K562 (cell line): ENCODE data around the gene PEDS1. TPM values are rescaled to one million over a fixed set of nuclear protein-coding genes. Genes with fewer than 3 reads are reported as not detected.

ENCODE experiments used
- ADNP ChIP-seq: fragments of 200-800 bp; sonication (Bioruptor generic); IDR thresholded peaks from 2 replicates; pipeline ENCODE4 v1.6.1; 2016; ENCODE audit warnings: missing genetic modification characterization, missing compliant biosample characterization
- BRD9 ChIP-seq: fragments of 450-650 bp; IDR thresholded peaks from 2 replicates; pipeline ENCODE4 v1.6.1; 2018; ENCODE audit warnings: low read depth; ENCODE audit not compliant: partially characterized antibody
- HNRNPL ChIP-seq: fragments of 200-400 bp; formaldehyde crosslinking; IDR thresholded peaks from 2 replicates; pipeline ENCODE4 v1.6.1; 2017; ENCODE audit warnings: low read depth, mild to moderate bottlenecking, low read length
- NFRKB ChIP-seq: fragments of 450-650 bp; IDR thresholded peaks from 2 replicates; pipeline ENCODE4 v1.6.1; 2016; ENCODE audit warnings: low read depth
- PCBP2 ChIP-seq: fragments of 200-400 bp; formaldehyde crosslinking; IDR thresholded peaks from 2 replicates; pipeline ENCODE4 v1.6.1; 2018; ENCODE audit warnings: low read length, low read depth, mild to moderate bottlenecking, moderate library complexity; ENCODE audit not compliant: poor library complexity, severe bottlenecking
- PTTG1 ChIP-seq: fragments of 450-650 bp; IDR thresholded peaks from 2 replicates; pipeline ENCODE4 v1.6.1; 2016; ENCODE audit warnings: low read depth, mild to moderate bottlenecking, missing genetic modification characterization, missing compliant biosample characterization
- SMARCA4 ChIP-seq: fragments of 450-650 bp; IDR thresholded peaks from 2 replicates; pipeline ENCODE4 v1.6.1; 2016
- STAT5A ChIP-seq: IDR thresholded peaks from 2 replicates; pipeline ENCODE4 v1.6.1; 2012; ENCODE audit warnings: low read length, inconsistent platforms, borderline replicate concordance
- TAF1 ChIP-seq: IDR thresholded peaks from 2 replicates; pipeline ENCODE4 v1.6.1; 2011; ENCODE audit warnings: mild to moderate bottlenecking, low read length, moderate library complexity; ENCODE audit not compliant: insufficient read depth, control insufficient read depth, severe bottlenecking; ENCODE audit errors: extremely low read depth
- TRIM28 ChIP-seq: fragments of 450-650 bp; IDR thresholded peaks from 2 replicates; pipeline ENCODE4 v1.6.1; 2017
- ZKSCAN1 ChIP-seq: fragments of 150-350 bp; IDR thresholded peaks from 2 replicates; pipeline ENCODE4 v1.6.1; 2016; ENCODE audit warnings: low read depth, low read length
- ZNF24 ChIP-seq: fragments of 450-650 bp; IDR thresholded peaks from 2 replicates; pipeline ENCODE4 v1.6.1; 2016
- polyA plus RNA-seq, 8 experiments: library from polyadenylated mRNA; depleted of rRNA in 4 of 8; stranded (reverse) in 5 of 8; unstranded in 3 of 8; fragments of >200 nt; fragmentation: Nextera tagmentation in 2 of 8; fragmentation: Illumina TruSeq in 1 of 8; extraction: Ambion mirVana in 2 of 8; extraction: Trizol in 1 of 8; gene quantifications; 2 replicates each; pipeline versions ENCODE4 v1.2.1 to v1.2.3, GENCODE V29; 2011 to 2014; ENCODE audit warnings: inconsistent platforms in 1 of 8, missing spikeins in 1 of 8
- total RNA-seq, 7 experiments: library from RNA; depleted of rRNA in 6 of 7; stranded (reverse); fragments of >200 nt in 6 of 7; fragmentation: Illumina TruSeq in 2 of 7; extraction: Trizol in 2 of 7; gene quantifications; 2 replicates each; pipeline versions ENCODE4 v1.2.1 to v1.2.3, GENCODE V29; 2011 to 2021; ENCODE audit warnings: low replicate concordance in 1 of 7
- TF ChIP-seq, protein P1 (sequence below): fragments of 450-650 bp; IDR thresholded peaks from 2 replicates; pipeline ENCODE4 v1.6.1; 2016; ENCODE audit warnings: mild to moderate bottlenecking, moderate library complexity

The PEDS1 gene
- total and polyA plus RNA-seq, 9 of the 15 experiments (the other 6 are each of a cell fraction or from before 2014, with no cell fraction given): 2.9 to 38.5 (median 24.2) TPM

DNA sequence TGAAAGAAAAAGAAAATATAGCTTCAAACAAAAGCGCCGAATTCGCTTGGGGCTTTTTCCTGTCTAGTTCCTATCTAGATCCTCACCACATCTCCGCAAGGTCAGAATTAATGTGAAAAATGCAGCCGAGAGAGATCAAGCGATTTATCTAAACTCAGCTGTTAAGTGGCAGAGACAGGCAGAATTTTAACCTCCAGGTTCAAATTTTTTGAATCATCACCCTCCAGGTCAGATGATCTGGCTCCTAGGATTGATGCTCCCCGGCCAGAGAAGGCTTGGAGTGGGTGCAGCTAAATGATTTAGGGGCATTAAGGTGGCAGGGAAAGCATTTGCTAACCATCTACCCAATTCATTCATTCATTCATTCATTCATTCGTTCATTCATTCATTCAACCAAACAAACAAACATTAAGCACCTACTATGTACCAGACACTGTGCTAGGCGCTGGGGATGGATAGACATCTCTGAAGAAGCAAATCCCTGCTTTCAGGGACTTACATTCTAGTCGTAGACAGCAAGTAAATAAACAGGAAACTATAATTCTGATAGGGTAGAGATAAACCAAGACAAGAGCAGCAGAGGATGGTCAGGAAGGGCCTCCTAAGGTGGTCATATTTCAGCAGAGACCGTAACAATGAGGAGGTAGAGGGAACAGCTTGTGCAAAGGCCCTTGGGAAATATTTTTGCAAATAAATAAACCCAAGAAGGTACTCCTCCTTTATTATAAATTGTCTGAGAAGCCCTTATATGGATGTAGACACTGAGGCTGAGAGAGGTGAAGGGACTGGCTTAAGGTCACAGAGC, 39.9 kb downstream of the PEDS1 start (continued):
- TF ChIP-seq, protein P1, sequence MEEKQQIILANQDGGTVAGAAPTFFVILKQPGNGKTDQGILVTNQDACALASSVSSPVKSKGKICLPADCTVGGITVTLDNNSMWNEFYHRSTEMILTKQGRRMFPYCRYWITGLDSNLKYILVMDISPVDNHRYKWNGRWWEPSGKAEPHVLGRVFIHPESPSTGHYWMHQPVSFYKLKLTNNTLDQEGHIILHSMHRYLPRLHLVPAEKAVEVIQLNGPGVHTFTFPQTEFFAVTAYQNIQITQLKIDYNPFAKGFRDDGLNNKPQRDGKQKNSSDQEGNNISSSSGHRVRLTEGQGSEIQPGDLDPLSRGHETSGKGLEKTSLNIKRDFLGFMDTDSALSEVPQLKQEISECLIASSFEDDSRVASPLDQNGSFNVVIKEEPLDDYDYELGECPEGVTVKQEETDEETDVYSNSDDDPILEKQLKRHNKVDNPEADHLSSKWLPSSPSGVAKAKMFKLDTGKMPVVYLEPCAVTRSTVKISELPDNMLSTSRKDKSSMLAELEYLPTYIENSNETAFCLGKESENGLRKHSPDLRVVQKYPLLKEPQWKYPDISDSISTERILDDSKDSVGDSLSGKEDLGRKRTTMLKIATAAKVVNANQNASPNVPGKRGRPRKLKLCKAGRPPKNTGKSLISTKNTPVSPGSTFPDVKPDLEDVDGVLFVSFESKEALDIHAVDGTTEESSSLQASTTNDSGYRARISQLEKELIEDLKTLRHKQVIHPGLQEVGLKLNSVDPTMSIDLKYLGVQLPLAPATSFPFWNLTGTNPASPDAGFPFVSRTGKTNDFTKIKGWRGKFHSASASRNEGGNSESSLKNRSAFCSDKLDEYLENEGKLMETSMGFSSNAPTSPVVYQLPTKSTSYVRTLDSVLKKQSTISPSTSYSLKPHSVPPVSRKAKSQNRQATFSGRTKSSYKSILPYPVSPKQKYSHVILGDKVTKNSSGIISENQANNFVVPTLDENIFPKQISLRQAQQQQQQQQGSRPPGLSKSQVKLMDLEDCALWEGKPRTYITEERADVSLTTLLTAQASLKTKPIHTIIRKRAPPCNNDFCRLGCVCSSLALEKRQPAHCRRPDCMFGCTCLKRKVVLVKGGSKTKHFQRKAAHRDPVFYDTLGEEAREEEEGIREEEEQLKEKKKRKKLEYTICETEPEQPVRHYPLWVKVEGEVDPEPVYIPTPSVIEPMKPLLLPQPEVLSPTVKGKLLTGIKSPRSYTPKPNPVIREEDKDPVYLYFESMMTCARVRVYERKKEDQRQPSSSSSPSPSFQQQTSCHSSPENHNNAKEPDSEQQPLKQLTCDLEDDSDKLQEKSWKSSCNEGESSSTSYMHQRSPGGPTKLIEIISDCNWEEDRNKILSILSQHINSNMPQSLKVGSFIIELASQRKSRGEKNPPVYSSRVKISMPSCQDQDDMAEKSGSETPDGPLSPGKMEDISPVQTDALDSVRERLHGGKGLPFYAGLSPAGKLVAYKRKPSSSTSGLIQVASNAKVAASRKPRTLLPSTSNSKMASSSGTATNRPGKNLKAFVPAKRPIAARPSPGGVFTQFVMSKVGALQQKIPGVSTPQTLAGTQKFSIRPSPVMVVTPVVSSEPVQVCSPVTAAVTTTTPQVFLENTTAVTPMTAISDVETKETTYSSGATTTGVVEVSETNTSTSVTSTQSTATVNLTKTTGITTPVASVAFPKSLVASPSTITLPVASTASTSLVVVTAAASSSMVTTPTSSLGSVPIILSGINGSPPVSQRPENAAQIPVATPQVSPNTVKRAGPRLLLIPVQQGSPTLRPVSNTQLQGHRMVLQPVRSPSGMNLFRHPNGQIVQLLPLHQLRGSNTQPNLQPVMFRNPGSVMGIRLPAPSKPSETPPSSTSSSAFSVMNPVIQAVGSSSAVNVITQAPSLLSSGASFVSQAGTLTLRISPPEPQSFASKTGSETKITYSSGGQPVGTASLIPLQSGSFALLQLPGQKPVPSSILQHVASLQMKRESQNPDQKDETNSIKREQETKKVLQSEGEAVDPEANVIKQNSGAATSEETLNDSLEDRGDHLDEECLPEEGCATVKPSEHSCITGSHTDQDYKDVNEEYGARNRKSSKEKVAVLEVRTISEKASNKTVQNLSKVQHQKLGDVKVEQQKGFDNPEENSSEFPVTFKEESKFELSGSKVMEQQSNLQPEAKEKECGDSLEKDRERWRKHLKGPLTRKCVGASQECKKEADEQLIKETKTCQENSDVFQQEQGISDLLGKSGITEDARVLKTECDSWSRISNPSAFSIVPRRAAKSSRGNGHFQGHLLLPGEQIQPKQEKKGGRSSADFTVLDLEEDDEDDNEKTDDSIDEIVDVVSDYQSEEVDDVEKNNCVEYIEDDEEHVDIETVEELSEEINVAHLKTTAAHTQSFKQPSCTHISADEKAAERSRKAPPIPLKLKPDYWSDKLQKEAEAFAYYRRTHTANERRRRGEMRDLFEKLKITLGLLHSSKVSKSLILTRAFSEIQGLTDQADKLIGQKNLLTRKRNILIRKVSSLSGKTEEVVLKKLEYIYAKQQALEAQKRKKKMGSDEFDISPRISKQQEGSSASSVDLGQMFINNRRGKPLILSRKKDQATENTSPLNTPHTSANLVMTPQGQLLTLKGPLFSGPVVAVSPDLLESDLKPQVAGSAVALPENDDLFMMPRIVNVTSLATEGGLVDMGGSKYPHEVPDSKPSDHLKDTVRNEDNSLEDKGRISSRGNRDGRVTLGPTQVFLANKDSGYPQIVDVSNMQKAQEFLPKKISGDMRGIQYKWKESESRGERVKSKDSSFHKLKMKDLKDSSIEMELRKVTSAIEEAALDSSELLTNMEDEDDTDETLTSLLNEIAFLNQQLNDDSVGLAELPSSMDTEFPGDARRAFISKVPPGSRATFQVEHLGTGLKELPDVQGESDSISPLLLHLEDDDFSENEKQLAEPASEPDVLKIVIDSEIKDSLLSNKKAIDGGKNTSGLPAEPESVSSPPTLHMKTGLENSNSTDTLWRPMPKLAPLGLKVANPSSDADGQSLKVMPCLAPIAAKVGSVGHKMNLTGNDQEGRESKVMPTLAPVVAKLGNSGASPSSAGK: no peak
- no peak for TF ChIP-seq TAF1
- TF ChIP-seq ADNP (tag): 0 out of 2 replicates have a peak, but pooled peaks have one; percentile 45
- no peak for TF ChIP-seq BRD9
- TF ChIP-seq ZKSCAN1: peak; percentile 86
- TF ChIP-seq STAT5A: no peak
- TF ChIP-seq HNRNPL: no peak
- TF ChIP-seq ZNF24: peak; percentile 99
- no peak for TF ChIP-seq TRIM28
- TF ChIP-seq PCBP2: no peak
- 0 out of 2 replicates have a peak, but pooled peaks have one; percentile 39 for TF ChIP-seq NFRKB
- 0 out of 2 replicates have a peak, but pooled peaks have one; percentile 30 for TF ChIP-seq PTTG1 (tag)
- TF ChIP-seq SMARCA4: 0 out of 2 replicates have a peak, but pooled peaks have one; percentile 29
